ENCODE measurements around the gene MELTF. TPM values are rescaled to one million over a fixed set of nuclear protein-coding genes. Genes with fewer than 3 reads are reported as not detected.

Gene MELTF
- total RNA-seq, 1 experiment from 2014 or later, result 0.07 TPM

DNA sequence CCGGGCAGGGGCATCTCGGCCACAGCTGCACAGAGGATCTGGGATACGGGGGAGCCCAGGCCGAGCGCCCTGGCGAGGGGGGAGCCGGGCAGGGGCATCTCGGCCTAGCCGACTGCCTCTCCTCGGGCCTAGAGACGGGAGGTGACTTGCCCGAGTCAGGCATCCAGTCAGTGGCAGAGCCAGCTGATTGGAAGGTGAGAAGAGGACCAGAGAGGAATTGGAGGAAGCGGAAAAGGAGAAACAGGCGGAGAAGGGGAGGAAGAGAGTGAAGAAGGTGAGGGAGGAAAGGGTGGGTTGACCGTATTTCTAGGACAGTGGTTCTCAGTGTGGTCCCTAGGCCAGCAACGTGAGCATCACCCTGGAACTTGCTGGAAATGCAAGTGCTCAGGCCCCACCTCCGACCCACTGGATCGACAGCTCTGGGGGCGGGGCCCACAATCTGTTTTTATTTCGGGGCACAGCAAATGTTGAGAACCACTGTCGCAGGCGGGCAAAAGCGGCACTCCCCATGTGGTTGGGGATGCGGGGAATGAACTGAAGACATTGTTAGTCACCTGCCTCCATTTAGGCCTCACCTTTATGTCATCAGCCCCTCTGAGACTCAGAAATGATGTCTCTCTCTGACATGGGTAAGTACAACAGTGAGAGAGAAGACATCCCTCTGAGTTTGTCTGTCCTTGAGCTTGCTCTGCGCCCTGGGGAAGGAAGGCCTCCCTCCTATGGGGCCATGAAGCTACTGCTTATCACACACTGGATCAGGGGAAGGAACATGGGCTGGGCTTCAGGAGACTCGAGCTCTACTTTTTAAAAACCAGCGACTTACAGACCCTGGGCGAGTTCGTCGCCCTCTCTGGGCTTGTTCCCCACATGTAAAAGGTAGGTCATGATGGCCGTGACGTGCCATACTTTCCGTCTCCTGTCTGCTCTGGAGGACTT, 1.0 kb upstream of the MELTF start:
- peaks cover 17% of the 10 kb centered on the region; the same call in 1 of the 2 replicates for H4K20me1 ChIP-seq (ENCODE audit: insufficient read depth, low read depth, low read length)
- peak; percentile 61 for DNase-seq
- no peaks in the 10 kb centered on the region for H3K79me2 ChIP-seq (ENCODE audit: low read length)
- no peak overlapping the region for H2AFZ ChIP-seq (ENCODE audit: low read length)
- no peaks in the 10 kb centered on the region for H3K9me2 ChIP-seq (replicated peaks; ENCODE audit: insufficient read depth, low read length)
- H3K4me3 ChIP-seq (ENCODE audit: low read length), result no peak overlapping the region
- no peak overlapping the region for H3K4me2 ChIP-seq (ENCODE audit: low read depth, low read length, poor library complexity, severe bottlenecking)
- peaks cover 22% of the 10 kb centered on the region for H3K4me1 ChIP-seq (ENCODE audit: low read length)
- no peaks in the 10 kb centered on the region for H3K27me3 ChIP-seq (ENCODE audit: low read length)
- H3K9ac ChIP-seq (ENCODE audit: low read length), result no peak overlapping the region
- H3K9me3 ChIP-seq (ENCODE audit: low read length), result no peaks in the 10 kb centered on the region
- no peaks in the 10 kb centered on the region for H3K36me3 ChIP-seq (ENCODE audit: insufficient read depth, low read length)
- no peak overlapping the region for H3K27ac ChIP-seq (ENCODE audit: low read length)

DNA sequence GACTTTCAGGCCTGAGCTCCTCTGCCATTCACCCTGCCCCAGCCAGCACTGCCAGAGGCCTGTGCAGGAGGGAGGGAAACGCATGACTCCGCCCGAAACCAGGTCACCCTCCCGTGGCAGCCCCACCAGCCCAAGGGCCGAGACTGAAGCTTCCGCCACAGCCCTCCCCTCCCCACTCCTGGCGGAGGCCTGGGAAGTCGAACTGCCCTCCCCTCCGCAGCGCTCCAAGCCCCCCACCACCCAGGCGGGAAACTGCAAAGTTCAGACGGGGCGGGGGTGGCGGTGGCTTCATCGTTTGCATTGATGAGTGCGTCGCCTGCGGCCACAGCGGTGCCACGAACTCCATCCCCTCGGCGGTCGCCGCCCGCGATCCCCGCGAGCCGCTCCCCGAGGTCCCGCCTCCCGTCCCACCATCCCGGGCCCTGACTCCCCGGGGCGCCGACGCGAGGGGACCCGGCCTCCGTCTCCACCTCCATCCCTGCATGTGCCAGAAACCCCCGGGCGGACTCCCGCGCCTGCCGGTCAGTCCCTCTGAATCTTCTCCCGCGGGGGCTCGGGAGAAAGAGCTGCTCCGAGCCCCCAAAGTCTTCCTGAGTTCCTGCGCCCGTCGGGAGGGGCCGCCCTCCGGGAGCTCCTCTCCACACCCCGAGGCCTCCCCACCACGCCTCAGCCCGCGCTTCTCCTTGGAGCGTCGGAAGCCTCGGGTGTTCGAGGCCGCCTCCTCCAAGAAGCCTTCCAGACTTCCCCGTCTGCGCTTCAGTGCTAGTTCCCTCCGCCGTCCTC, 698 bp downstream of the MELTF start:
- DNase-seq, result peak; percentile 53
- Histone ChIP-seq H3K27me3 (ENCODE audit: low read length) (no peaks in the 10 kb centered on the region), H3K27ac (ENCODE audit: low read length) (no peak overlapping the region), H3K4me3 (ENCODE audit: low read length) (peak overlapping the region; percentile 55; the same call in 1 of the 2 replicates), H3K36me3 (ENCODE audit: insufficient read depth, low read length) (no peaks in the 10 kb centered on the region), H3K9me3 (ENCODE audit: low read length) (no peaks in the 10 kb centered on the region), H4K20me1 (ENCODE audit: insufficient read depth, low read depth, low read length) (peaks cover 31% of the 10 kb centered on the region; the same call in 1 of the 2 replicates), H3K4me2 (ENCODE audit: low read depth, low read length, poor library complexity, severe bottlenecking) (peak overlapping the region; percentile 68), H3K9ac (ENCODE audit: low read length) (peak overlapping the region; percentile 29; the same call in 1 of the 2 replicates), H3K9me2 (replicated peaks; ENCODE audit: insufficient read depth, low read length) (no peaks in the 10 kb centered on the region), H2AFZ (ENCODE audit: low read length) (no peak overlapping the region), H3K4me1 (ENCODE audit: low read length) (peaks cover 35% of the 10 kb centered on the region), H3K79me2 (ENCODE audit: low read length) (no peaks in the 10 kb centered on the region)

DNA sequence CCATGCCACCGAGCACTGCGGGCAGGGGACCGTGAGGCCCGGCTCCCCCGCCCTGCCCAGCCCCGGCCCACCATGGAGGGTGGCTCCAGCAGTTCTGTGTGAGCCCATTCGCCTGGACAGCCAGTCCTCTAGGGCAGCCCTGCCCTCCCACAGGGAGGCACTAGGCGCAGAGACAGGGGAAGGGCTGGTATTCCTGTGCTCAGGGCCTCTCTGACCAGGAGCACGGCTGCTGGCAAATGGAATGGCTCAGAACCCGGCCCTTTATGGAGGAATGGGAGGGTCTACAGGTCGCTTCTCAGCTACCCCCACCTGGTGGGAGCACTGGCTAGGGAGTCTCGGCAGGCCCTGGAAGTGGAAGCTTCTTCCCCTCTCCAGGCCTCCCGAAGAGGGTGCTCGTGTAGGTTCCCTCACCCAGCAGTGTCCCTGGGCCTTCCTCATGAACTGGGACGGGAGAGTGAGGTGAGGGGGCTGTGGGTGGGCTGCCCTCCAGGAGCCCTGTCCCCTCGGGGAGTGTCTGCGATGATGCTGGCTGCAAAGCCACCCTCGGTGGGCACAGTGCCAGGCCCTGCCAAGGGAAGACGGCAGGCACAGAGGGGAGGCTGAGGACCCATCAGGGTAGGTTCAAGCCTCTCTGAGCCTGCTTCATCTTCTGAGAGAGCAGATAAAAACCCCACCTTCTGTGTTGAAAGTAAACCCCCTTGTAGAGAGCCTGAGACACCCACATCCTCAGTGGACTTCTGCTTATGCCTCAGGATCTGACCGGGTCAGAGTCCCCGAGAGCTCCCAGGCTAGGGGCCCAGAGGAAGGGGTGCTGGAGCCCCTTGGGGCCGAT, 1.5 kb downstream of the MELTF start:
- Histone ChIP-seq H3K9me2 (replicated peaks; ENCODE audit: insufficient read depth, low read length) (no peaks in the 10 kb centered on the region), H3K4me2 (ENCODE audit: low read depth, low read length, poor library complexity, severe bottlenecking) (peak overlapping the region; percentile 68), H3K27me3 (ENCODE audit: low read length) (no peaks in the 10 kb centered on the region), H3K9ac (ENCODE audit: low read length) (no peak overlapping the region), H3K9me3 (ENCODE audit: low read length) (no peaks in the 10 kb centered on the region), H3K27ac (ENCODE audit: low read length) (no peak overlapping the region), H3K79me2 (ENCODE audit: low read length) (no peaks in the 10 kb centered on the region), H3K36me3 (ENCODE audit: insufficient read depth, low read length) (no peaks in the 10 kb centered on the region), H4K20me1 (ENCODE audit: insufficient read depth, low read depth, low read length) (peaks cover 31% of the 10 kb centered on the region; the same call in 1 of the 2 replicates), H3K4me3 (ENCODE audit: low read length) (peak overlapping the region; percentile 55; the same call in 1 of the 2 replicates), H3K4me1 (ENCODE audit: low read length) (peaks cover 43% of the 10 kb centered on the region), H2AFZ (ENCODE audit: low read length) (no peak overlapping the region)
- peak; percentile 65 for DNase-seq

DNA sequence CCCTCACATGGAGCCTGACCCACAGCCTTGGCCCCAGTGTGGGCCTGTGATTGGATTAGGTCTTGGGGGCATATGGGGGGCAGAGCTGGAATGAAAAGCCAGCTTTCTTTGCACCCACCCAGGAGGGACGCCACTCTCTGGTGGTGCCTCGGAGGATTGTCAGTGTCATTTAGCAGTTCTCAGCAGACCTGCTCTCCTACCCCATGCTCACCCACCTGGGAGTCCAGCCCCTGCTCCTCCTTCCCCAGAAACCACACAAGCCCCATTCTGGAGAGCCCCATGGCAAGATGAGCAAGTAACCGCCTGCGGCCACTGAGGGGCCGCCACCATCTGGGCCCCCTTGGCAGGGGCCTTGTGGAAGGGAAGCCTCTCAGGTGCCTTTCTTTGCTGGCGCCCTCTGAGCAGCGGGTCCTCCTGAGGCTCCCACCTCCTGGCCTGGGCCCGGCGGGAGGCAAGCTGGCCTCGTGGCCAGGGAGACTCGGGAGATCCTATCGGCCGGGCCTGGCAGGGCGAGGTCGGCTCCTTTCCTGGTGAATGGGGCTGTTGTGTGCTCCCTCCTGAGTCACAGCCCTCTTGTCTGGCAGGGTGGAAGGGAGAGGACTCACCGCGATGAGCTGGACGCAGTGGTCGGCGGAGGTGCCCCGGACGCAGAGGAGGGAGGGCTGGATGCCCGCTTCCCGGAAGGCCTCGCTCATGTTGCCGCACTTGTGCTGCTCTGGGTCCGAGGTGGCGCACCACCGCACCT, 2.3 kb downstream of the MELTF start:
- H3K4me1 ChIP-seq (ENCODE audit: low read length), result peaks cover 51% of the 10 kb centered on the region
- no peaks in the 10 kb centered on the region for H3K79me2 ChIP-seq (ENCODE audit: low read length)
- no peaks in the 10 kb centered on the region for H3K9me3 ChIP-seq (ENCODE audit: low read length)
- no peak overlapping the region for H3K4me3 ChIP-seq (ENCODE audit: low read length)
- no peaks in the 10 kb centered on the region for H3K9me2 ChIP-seq (replicated peaks; ENCODE audit: insufficient read depth, low read length)
- H2AFZ ChIP-seq (ENCODE audit: low read length), result no peak overlapping the region
- H3K27me3 ChIP-seq (ENCODE audit: low read length), result no peaks in the 10 kb centered on the region
- no peak for DNase-seq
- no peak overlapping the region for H3K27ac ChIP-seq (ENCODE audit: low read length)
- H4K20me1 ChIP-seq (ENCODE audit: insufficient read depth, low read depth, low read length), result peaks cover 39% of the 10 kb centered on the region; the same call in 1 of the 2 replicates
- H3K9ac ChIP-seq (ENCODE audit: low read length), result no peak overlapping the region
- no peak overlapping the region for H3K4me2 ChIP-seq (ENCODE audit: low read depth, low read length, poor library complexity, severe bottlenecking)
- no peaks in the 10 kb centered on the region for H3K36me3 ChIP-seq (ENCODE audit: insufficient read depth, low read length)

DNA sequence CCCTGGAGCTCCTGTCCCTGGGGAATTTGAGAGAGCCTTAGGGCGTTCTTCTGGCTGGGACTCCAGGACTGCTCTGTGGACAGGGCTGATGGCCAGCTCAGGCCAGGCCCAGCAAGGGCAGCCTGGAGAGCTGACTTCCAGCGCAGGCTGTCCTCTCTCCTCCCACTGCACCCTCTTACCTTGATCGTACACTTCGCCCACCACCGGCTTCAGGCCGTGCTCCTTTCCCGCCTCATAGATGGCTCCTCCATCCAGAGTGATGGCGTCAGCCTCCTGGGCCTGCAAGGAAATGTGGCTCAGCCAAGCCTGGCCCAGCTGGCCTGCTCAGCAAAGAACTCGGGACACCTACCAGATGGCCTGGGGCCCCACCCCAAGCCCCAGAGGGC, 3.1 kb downstream of the MELTF start:
- Histone ChIP-seq H3K36me3 (ENCODE audit: insufficient read depth, low read length) (no peaks in the 10 kb centered on the region), H2AFZ (ENCODE audit: low read length) (no peak overlapping the region), H3K79me2 (ENCODE audit: low read length) (no peaks in the 10 kb centered on the region), H3K27me3 (ENCODE audit: low read length) (no peaks in the 10 kb centered on the region), H3K9me2 (replicated peaks; ENCODE audit: insufficient read depth, low read length) (no peaks in the 10 kb centered on the region), H3K4me3 (ENCODE audit: low read length) (no peak overlapping the region), H3K9me3 (ENCODE audit: low read length) (no peaks in the 10 kb centered on the region), H3K4me2 (ENCODE audit: low read depth, low read length, poor library complexity, severe bottlenecking) (no peak overlapping the region), H3K9ac (ENCODE audit: low read length) (no peak overlapping the region), H4K20me1 (ENCODE audit: insufficient read depth, low read depth, low read length) (peaks cover 44% of the 10 kb centered on the region; the same call in 1 of the 2 replicates), H3K4me1 (ENCODE audit: low read length) (peaks cover 54% of the 10 kb centered on the region), H3K27ac (ENCODE audit: low read length) (no peak overlapping the region)
- no peak for DNase-seq

DNA sequence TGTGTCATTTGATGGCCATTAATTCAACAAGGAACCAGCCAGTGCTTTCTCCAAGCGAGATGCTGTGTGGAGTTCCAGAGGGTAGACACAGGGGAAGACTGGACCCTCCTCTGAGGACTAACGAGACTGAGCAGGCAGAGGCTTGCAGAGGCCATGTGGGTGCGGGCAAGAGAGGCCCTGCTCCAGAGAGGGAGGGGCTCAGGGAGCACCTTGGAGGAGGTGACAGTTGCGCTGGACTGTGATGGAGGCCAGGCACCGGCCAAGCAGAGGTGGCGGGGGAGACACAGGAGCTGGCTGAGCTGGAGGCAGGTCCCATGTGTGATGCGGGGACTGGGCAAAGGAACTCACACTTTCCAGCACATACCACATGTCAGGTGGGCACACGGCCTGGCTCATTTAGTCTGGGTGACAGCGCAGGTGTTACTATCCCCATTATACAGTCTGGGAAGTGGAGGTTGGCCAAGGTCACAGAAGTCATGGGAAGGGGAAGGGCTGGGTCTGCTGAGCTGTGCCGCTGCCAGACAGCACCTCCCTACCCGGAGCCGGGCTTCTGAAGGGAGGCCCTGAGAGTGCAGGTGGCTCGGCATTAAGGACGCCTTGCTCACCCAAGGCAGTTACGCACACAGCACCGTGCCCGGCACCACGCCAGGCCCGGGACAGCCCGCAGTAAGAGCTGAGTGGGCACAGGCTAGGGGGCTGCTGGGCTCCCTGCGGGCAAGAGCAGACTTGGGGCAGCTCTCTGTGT, 3.7 kb downstream of the MELTF start:
- no peaks in the 10 kb centered on the region for H3K9me3 ChIP-seq (ENCODE audit: low read length)
- no peaks in the 10 kb centered on the region for H3K9me2 ChIP-seq (replicated peaks; ENCODE audit: insufficient read depth, low read length)
- no peaks in the 10 kb centered on the region for H3K27me3 ChIP-seq (ENCODE audit: low read length)
- no peak overlapping the region for H3K27ac ChIP-seq (ENCODE audit: low read length)
- no peak overlapping the region for H3K4me3 ChIP-seq (ENCODE audit: low read length)
- H4K20me1 ChIP-seq (ENCODE audit: insufficient read depth, low read depth, low read length), result peaks cover 44% of the 10 kb centered on the region; the same call in 1 of the 2 replicates
- H3K4me2 ChIP-seq (ENCODE audit: low read depth, low read length, poor library complexity, severe bottlenecking), result no peak overlapping the region
- H3K79me2 ChIP-seq (ENCODE audit: low read length), result no peaks in the 10 kb centered on the region
- H3K36me3 ChIP-seq (ENCODE audit: insufficient read depth, low read length), result no peaks in the 10 kb centered on the region
- H3K4me1 ChIP-seq (ENCODE audit: low read length), result peaks cover 54% of the 10 kb centered on the region
- no peak for DNase-seq
- H2AFZ ChIP-seq (ENCODE audit: low read length), result no peak overlapping the region
- H3K9ac ChIP-seq (ENCODE audit: low read length), result no peak overlapping the region
